SIG-M5 treated with dmso at 0.1 percent for 504 hours (cell line): ENCODE results near the gene TRPM3.

Experiments used
- DNase-seq: peaks from one replicate; lab custom pipeline; 2025; ENCODE audit not compliant: unreplicated experiment; lab: John Stamatoyannopoulos, UW

Gene TRPM3

GRCh38 chr9:70498866-70499265, 622.6 kb downstream of the TRPM3 start:
- DNase-seq: no peak

DNA sequence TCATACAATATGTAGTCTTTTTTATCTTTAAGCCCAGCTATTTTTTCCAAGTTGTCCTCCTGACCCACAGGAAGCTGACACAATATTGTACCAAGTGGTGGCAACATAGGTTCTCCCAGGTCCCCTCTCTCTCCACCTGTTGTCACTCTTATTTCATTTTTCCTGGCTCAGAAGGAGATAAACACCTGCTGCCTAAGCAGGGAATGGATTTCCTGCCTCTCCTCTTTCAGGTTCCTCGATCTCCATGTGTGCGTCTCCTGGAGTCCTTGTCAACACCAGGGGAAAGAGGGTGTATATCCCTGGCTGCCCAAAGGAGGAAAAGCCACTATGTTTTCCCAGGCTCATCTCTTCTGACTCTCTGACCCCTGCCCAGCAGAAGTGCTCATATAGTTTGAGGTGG, 625.2 kb downstream of the TRPM3 start:
- no peak for DNase-seq

- no peak for DNase-seq
Observed at GRCh38 chr9:70495514-70495913, 625.9 kb downstream of the TRPM3 start.

GRCh38 chr9:70494221-70494620, 627.2 kb downstream of the TRPM3 start:
- DNase-seq: no peak

- DNase-seq: no peak
Observed at GRCh38 chr9:70493029-70493428, 628.4 kb downstream of the TRPM3 start.

GRCh38 chr9:70492319-70492777, 629.1 kb downstream of the TRPM3 start:
- DNase-seq: no peak

GRCh38 chr9:70491426-70492318, 629.7 kb downstream of the TRPM3 start:
- DNase-seq: no peak

- no peak for DNase-seq
Observed at GRCh38 chr9:70490478-70490877, 630.9 kb downstream of the TRPM3 start.

GRCh38 chr9:70488793-70489105, 632.7 kb downstream of the TRPM3 start:
- no peak for DNase-seq

DNA sequence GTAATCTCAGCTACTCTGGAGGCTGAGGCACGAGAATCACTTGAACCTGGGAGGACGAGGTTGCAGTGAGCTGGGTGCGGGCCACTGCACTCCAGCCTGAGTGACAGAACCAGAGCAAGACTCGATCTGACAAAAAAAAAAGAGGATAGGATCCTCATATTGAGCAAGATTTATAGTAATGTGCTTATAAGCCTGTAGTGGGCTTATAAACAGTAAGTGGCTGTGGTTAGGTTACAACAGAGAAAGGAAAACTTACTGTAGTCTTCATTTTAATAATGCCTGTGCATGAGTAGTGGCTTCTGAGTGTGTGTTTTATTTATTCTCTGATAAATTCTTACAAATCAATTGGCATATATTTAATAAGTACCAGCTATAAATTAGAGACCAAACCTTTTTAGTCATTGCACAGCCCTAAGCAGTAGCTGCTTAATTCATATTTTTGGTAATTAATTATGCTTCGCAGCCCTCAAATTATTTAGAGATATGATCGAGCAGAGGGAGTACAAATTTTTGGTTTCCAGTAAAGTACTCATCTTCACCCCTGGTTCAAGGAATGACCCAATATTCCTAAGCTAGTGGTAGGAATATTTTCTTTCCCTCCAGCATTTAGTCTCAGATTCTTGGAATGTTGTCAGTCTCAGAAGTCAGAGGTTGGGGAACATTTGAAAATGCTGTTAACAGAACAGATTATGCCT, 633.2 kb downstream of the TRPM3 start:
- DNase-seq: no peak

GRCh38 chr9:70486127-70486526, 635.3 kb downstream of the TRPM3 start:
- no peak for DNase-seq

- no peak for DNase-seq
Observed at GRCh38 chr9:70485273-70485858, 636.1 kb downstream of the TRPM3 start.

DNA sequence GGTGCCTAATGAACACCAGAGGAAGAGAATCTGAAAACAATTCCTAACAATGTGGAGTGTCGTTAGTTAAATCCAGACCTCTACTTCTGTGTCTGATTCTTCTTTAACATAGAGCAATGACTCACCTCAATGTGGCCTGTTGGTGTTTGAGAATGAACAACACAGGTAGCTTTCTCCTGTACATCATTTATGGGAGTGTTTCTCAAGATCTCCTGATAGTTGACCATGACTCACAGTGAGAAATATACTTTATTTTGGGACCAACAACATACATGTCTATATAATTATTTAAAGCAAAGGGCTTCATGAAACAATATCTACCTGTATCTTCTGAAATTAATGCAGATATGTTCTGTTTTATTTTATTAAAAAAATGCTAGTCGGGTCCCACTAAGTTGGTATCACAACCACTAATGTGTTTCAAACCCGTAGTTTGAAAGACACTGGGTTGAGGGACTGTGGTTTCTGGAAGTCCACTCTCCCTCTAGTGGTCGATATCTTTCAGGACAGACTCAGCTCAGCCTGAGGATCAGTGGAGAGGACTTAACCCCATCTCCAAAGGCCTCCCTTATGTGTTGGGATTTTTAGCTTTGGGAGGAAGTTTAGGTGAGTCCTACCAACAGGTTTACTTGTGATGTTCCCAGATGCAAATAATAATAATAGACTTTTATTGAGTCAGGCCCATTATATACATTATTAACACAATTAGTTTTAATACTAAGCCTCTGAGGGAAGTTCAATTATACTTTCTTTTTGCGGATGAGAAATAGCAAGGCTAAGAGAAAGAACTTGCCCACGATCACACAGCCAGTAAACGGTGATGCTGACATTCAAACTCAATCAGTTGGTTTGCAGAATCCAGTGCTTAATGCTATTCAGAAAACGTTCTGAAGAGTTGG, 636.9 kb downstream of the TRPM3 start:
- peak; percentile 51 for DNase-seq

GRCh38 chr9:70481471-70481870, 640.0 kb downstream of the TRPM3 start:
- DNase-seq: no peak

DNA sequence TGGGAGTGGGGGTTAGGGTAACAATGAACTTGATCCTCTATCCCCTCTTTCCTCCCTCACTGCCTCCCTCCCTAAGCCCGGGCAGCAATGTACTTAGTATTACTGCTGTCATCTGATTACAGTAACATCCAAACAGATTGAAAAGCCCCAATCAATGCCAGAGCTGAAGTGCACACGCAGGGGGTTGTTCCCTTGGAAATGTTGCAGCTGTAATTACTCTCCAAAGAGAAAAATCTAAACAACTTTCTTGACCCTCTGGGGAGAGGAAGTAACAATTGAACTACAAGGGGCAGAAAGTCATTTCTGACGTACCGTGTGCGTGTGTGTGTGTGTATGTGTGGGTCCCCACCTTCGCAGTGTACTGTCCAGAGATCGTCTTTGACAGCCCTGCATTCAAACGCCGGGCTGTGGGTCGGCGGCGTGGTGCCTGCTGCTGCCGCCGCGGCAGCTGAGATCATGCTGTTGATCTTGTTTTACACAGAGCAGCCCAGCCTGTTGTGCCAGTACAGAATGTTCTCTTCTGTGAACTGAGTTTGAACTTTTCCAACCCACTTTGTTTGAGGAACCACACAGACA, 640.9 kb downstream of the TRPM3 start:
- DNase-seq: no peak

GRCh38 chr9:70479880-70480291, 641.5 kb downstream of the TRPM3 start:
- DNase-seq: no peak
